CD4-positive, alpha-beta T cell treated with Interferon gamma for 1 hour (primary cell): ENCODE measurements around the gene NHEJ1.
A peak's percentile ranks its signal among the peaks of the same experiment; 100 is the strongest.

Source experiments
- DNase-seq: peaks from one replicate; pipeline ENCODE4 v3.0.0-alpha.2; 2020

The NHEJ1 gene

DNA sequence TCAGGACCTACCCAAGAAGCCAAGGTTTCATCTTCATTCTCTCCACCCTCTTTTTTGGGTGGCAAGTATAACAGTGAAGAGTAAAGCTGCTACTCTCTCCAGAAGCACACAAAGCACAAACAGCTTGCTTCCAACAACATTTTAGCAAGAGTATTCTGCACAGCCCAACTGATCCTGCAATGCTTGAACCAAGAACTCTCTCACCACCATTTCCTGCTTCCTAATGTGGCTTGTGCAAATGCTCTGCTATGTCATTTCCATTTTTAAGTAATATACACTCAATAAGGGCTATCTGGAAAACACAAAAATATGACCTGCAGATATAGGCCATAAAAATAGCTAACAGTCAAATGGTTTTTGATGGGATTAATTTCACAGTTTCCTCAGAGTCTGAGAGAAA, 75.8 kb downstream of the NHEJ1 start:
- DNase-seq, result no peak

- no peak for DNase-seq
Measured at GRCh38 chr2:219082332-219082958, 78.2 kb downstream of the NHEJ1 start.

GRCh38 chr2:219081701-219082331, 78.8 kb downstream of the NHEJ1 start:
- DNase-seq, result no peak

DNA sequence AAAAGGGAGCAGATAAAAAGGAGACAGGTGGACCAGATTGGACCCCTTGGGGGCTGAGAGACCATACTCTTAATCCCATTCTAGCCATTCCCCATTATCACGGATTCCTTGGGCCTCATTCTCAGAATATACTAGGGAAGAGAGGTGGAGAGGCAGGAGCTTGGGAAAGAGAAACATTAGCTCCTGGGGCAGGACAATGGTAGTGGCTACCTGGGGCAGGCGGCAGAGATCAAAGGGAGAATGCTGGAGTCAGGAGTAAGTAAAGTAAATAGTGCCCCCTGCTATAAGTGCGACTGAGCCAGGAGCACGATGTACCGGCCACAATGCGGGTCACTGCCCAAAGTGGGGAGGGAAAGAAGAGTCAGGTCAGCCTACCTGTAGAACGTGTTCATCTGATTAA, 79.5 kb downstream of the NHEJ1 start:
- no peak for DNase-seq

DNA sequence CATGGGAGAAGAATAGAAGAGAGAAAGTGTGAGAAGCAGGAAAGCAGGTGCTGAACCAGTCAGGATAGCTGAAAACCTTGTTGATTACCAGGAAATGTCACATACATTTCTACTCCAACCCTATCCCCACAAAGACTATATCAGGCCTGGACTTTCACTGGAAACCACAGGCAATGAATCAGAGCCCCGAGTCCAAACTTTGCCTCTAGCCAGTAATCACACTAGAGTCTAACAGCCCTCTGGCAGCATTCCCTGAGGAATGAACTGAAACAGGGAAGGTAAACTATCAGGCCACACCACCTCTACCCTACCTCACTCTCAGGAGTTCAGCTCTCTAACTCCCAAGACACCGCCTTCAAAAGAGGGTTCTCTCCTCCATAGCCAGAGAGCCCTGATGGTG, 81.2 kb downstream of the NHEJ1 start:
- no peak for DNase-seq

DNA sequence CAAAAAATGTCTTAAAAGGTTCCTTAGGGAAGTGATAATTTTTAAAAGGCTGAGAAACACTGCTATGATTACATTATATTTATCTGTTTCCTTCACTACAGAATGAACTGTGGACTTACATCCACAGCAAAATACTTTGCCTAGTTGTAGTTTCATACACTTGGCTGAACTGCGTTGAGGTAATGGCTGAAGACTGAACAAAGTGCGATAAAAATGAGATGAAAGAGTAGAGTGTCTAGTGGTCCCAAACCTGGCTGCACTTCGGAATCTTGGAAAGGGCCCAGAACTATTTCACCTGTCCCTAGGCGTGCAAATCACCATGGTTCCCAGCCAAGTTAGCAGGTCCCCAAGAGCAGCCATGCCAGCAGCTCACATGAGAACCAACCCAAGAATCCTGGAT, 81.7 kb downstream of the NHEJ1 start:
- no peak for DNase-seq

- no peak for DNase-seq
Measured at GRCh38 chr2:219078126-219078525, 82.5 kb downstream of the NHEJ1 start.

- no peak for DNase-seq
Measured at GRCh38 chr2:219076253-219076652, 84.4 kb downstream of the NHEJ1 start.

- DNase-seq, result no peak
Measured at GRCh38 chr2:219073413-219074129, 87.0 kb downstream of the NHEJ1 start.

- no peak for DNase-seq
Measured at GRCh38 chr2:219072741-219073250, 87.8 kb downstream of the NHEJ1 start.

GRCh38 chr2:219071131-219071816, 89.3 kb downstream of the NHEJ1 start:
- DNase-seq, result no peak

GRCh38 chr2:219065484-219065883, 95.1 kb downstream of the NHEJ1 start:
- DNase-seq, result no peak

DNA sequence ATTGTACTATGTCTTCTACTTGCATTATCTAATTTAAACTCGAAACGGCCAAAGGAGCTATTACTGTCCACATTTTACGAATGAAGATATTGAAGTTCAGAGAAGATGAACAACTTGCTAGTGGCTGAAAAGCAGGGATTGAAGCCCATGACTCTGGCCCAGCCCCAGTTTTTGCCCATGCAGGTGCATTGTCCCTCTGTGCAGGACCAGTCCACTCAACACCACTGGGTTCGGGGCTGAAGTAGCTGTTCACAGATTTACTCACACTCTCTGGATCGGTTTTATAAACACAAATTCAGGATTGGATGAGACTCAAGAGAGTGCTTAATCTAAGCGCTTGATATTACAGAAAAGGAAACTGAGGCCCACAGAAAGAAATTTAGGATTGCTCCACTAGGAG, 98.5 kb downstream of the NHEJ1 start:
- no peak for DNase-seq

DNA sequence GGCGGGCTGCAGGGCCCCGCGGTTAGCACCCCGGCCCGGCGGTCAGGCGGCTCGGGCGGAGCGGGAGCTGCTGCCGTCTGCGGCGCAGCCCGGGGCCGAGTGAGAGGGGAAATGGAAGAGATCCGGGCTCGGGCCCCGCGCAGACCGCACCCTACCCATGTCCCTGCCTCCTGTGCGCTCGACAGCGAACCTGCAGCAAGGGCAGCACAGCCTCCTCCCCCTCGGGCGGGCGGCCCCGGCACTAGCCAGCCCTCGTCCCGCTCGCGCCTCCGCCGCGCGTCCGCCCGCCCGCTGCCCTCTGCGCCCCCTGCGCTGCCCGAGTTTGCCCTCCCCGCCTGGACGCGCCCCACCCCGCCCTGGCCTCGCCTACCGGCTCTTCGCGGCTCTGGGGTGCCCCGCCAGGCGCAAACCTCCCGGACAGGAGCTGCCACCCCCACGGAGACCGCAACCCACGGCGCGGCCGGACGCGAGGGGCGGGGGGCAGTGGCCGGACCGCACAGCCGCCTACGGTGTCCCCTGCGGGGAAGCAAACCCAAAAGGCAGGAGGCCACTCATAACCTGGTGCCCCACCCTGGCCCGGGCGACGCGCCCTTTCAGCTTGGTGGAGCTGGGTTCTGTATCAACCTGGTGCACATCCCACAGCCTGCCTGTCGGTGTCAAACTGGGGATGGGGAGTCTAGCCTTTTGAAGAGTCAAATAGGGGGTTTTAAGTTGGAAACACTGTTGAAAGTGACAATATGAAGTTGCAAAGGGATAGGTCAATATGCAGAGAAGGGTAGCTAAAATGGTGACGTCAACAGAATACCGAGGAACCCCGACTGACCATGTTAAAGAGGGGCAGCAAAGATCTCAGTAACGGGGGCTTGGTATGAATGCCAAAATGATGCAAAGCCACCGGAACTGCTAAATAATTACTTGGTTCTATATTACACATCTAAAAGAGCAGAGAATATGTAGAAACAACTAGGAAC, 99.5 kb downstream of the NHEJ1 start, which contains the start of gene IHH:
TSS of gene IHH (minus strand) at position 101 of the 971 bp plus-strand sequence. CDS start 454 bp downstream, outside the sequence.
- DNase-seq, result no peak

- no peak for DNase-seq
Measured at GRCh38 chr2:219059725-219060682, 100.6 kb downstream of the NHEJ1 start.

GRCh38 chr2:219059375-219059724, 101.3 kb downstream of the NHEJ1 start:
- DNase-seq, result no peak

- no peak for DNase-seq
Measured at GRCh38 chr2:219058541-219059374, 101.9 kb downstream of the NHEJ1 start.

DNA sequence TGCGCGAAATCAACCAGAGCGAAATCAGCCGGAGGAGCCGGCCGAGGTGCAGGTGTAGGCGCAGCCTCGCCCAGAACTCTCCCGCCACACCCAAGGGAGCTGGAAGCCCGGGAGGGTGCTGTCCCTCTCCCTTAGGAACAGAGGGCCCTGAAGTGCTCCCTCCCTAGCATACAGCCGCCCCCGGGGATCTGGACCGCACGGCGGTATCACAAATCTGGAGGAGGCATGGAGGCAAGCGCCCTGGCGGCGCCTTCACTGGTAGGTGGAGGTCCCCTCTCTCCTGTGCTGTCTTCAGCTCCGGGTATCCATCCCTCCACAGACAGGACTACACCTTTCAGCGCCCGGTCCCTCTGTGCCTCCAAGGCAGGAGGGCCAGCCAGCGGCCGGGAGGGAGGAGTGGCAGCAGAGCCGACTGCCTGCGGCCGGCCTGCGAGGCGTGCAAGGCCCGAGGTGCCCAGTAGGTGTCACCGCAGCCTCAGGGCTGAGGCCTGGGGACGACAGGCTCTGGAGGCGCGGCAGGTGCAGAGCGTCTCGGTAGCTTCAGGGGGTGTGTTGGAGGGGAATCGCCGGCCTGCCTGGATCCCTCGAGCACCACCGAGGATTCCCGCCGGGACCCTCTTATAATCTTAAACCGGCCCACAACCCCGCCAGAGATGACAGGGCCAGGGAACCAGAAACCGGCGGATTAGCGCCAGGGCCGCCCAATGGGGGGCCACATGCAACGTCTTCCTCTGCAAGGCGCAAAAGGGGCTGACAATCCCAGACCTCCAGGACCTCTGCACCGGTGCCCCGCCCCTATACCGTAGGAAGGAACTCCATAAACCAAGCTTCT, 102.7 kb downstream of the NHEJ1 start:
- DNase-seq, result peak; percentile 74
